GM18517 (cell line): Measurements from ENCODE around the gene SLC35A1.
"Not testable (repeated sequence)": the region's sequence is repeated elsewhere in the genome, so short reads cannot be mapped to it uniquely, and the experiment has no call there.

Experiments used
- ATAC-seq: cut with Tn5 transposase; IDR thresholded peaks from one replicate; pipeline ENCODE4 v1.9.1; 2021; ENCODE audit warnings: mild to moderate bottlenecking, moderate library complexity; ENCODE audit not compliant: unreplicated experiment

SLC35A1 gene

GRCh38 chr6:87472525-87473418 is at the start of gene SLC35A1:
Gene SLC35A1 (plus strand): TSS chr6:87472974. CDS start chr6:87473004, 30 bp downstream.
- peak; percentile 92 for ATAC-seq

DNA sequence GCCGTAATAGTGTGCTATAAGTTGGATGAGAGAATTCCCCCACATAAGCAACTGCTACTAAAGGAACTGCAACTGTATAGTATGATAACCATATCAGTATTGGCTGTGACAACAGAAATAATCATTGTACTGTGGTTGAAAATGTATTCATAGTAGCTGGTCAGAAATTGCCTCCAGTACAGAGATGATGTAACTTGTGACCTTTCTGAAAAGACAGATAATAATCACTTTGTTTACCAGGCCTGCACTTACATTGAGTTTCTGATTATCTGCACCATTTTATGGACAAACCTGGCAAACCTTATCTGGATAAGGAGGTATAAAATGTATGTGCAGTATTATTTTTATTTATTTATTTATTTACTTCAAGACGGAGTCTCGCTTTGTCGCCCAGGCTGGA is 46.0 kb upstream of the SLC35A1 start:
- ATAC-seq, result no peak

DNA sequence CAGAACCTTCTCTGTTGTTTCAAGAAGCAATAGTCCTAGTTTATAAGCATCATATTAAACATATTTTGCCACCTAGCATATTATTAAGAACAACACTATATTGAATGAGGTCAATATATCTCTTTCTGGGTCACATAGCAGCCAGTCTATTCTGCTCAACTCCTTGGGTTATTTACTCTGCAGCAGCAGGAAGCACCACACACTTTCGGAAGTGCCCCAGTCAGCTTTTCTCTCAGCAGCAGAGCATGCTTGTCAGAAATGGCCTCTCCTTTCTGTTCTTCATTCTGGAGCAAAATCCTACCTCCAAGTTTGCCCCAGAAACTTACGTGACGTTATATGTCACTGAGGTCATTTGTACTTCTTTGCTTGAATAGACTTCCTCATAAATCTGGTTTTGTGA is 42.3 kb upstream of the SLC35A1 start:
- no peak for ATAC-seq

GRCh38 chr6:87431263-87431662 is 41.5 kb upstream of the SLC35A1 start:
- no peak for ATAC-seq

GRCh38 chr6:87436435-87436834 is 36.3 kb upstream of the SLC35A1 start:
- ATAC-seq, result no peak

- no peak for ATAC-seq
These were observed 31.1 kb upstream of the SLC35A1 start for GRCh38 chr6:87441711-87442110.

GRCh38 chr6:87444362-87444761 is 28.4 kb upstream of the SLC35A1 start:
- no peak for ATAC-seq

DNA sequence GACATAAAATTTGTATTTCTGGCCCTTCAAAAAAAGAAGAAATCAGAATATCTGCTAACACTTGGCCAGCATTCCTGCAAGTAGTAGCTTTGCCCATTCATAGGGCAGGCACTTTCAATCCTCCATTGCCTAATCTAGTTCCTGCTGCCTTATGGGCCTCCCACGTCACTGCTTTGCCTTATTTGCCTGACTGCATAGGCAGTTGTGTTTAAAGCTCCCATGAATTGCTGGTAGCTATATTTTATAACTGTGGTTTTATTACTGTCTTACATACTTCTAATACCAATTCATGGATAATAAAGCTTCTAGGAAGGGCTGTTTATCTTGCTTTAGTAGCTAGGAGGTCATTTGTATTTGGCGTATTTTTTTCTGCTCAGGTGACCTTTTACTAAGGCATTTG is 7.7 kb upstream of the SLC35A1 start:
- no peak for ATAC-seq

GRCh38 chr6:87473419-87473903 is 687 bp downstream of the SLC35A1 start:
- peak; percentile 62 for ATAC-seq

DNA sequence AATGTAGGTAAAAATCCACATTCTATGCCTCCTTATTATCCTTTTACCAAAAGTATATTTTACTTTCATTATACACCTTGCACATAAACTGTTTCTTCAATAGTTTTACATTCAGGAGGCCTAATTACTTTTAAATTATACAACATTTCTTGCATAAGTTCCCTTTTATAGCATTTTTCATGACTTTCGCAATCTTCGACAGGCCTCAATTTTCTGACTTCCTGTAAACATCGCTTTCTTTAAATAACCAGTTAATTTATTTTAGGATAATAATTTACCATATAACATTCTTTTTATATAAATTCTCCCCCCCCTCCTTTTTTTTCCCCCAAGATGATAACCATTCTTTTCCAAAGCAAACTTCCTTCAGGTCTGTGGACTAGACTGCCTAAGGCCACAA is 9.2 kb downstream of the SLC35A1 start:
- no peak for ATAC-seq

- no peak for ATAC-seq
These were observed 9.6 kb downstream of the SLC35A1 start for GRCh38 chr6:87482366-87482765.

- ATAC-seq, result no peak
These were observed 11.2 kb downstream of the SLC35A1 start for GRCh38 chr6:87483929-87484328.

DNA sequence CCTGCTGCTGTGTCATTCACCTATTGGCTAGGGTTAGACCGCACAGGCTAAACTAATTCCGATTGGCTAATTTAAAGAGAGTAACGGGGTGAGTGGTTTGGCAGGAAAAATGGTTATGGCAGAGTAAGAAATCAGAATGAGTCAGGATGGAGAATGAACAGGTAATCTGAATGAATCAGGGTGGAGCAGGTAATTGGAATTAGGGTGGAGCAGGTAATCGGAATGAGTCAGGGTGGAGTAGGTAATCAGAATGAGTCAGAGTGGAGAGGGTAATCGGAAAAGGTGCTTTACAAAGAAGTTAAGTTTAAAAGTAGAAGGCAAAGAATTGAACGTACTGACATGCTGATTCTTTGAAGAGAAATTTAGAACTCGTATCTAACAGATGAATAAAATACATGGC is 11.7 kb downstream of the SLC35A1 start:
- ATAC-seq, result no peak

DNA sequence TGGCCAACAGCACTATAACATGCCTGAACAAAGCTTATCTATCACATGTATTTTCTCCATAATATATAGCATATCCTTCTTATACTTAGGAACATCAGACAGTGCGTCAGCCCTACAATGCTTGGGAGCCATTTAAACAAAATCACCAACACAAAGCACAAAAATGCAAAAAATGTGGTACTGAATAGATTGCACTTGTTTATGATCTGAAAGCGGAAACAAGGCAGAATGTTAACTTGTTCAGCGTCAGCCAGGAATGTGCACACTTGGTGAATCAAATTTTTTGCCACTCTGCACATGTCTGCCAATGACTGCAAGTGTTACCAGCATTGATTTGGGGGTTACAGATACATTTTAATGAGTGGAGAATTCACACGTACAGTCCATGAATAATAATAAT is 14.8 kb downstream of the SLC35A1 start:
- ATAC-seq, result no peak

GRCh38 chr6:87489326-87489725 is 16.6 kb downstream of the SLC35A1 start:
- not testable (repeated sequence) for ATAC-seq

GRCh38 chr6:87494761-87495422 is 22.1 kb downstream of the SLC35A1 start:
- ATAC-seq, result peak; percentile 88

- ATAC-seq, result no peak
These were observed 25.3 kb downstream of the SLC35A1 start for GRCh38 chr6:87498048-87498447.

DNA sequence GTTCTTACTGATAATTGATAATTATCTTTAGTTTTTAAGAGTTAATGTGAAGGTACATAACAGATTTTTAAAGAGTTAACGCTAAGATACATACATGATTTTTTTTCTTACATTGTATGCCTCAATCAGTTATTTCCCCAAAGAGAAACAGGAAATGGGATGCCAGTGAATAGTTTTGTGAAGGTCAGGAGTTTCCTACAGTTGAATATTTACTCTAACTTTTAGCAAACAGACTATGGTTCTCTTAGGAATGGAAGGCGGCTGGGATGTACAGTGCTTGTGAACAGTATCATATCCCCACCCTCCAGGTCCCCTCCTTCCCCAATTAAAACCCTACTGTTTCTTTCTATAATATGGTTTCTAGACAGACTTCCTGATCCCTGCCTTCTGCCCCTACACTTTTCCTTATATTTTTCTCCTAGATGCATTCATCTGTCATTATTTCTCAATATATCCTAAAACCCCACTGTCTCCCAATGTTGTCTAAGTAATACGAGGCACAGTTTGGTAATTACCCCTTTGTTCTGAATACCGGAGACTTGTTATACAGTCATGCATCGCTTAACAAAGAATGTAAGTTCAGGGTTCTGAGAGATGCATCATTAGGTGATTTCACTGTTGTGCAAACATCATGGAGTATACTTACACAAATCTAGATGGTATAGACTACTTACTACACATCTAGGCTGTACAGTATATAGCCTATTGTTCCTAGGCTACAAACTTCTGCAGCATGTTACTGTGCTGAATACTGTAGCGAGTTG is 29.2 kb downstream of the SLC35A1 start:
- ATAC-seq, result no peak

- no peak for ATAC-seq
These were observed 31.7 kb downstream of the SLC35A1 start for GRCh38 chr6:87504441-87504840.

DNA sequence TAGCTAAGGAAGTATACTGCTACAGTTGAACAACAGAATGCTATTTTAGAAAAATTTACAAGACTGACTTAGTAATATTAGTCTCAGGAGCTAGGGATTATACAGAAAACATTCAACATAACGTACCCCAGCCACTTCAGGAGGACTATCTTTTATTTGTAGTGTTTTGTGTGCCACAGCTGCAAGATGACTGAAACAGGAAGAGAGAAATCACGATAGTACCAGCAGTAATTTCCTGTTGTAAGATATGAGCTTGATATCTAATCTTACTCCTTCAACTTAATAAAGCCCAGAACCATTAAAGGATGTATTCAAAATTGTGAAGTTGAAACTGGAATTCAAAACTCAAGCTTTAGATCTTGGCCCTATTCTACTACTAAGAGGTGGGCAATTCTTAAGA is 42.1 kb downstream of the SLC35A1 start:
- no peak for ATAC-seq

DNA sequence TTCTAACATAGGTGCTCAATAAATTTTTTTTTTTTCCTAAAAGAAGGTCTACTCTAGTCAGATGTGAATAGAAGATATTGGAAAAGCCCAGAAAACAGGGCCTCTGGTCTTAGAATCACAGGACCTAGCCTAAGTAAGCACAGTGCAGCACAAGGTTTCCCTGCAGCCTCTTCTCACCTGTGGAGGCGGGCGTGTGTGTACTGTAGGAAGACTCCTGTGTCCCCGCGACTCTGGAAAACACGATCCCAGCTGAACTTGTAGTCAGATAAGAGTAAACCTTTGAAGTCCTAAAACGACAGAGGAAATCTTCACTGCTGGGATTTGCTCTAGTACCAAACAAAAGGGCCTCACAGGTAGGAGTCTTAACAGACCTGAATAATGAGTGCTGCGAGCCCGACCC is 45.7 kb downstream of the SLC35A1 start:
- ATAC-seq, result no peak
